GM19043 (cell line): ENCODE results near the gene EMP2.
"Not testable (repeated sequence)": the region's sequence is repeated elsewhere in the genome, so short reads cannot be mapped to it uniquely, and the experiment has no call there.

ENCODE experiments used
- ATAC-seq: cut with Tn5 transposase; IDR thresholded peaks from one replicate; pipeline ENCODE4 v1.9.1; 2021; ENCODE audit warnings: low read depth; ENCODE audit not compliant: unreplicated experiment

The EMP2 gene

GRCh38 chr16:10525214-10525825 is 55.1 kb downstream of the EMP2 start:
- no peak for ATAC-seq

- no peak for ATAC-seq
Measured at GRCh38 chr16:10522966-10523365, 57.4 kb downstream of the EMP2 start.

- ATAC-seq = no peak
Measured at GRCh38 chr16:10521681-10522274, 58.6 kb downstream of the EMP2 start.

- no peak for ATAC-seq
Measured at GRCh38 chr16:10520869-10521578, 59.4 kb downstream of the EMP2 start.

- ATAC-seq = no peak
Measured at GRCh38 chr16:10519929-10520868, 60.2 kb downstream of the EMP2 start.

- ATAC-seq = no peak
Measured at GRCh38 chr16:10519297-10519696, 61.1 kb downstream of the EMP2 start.

- ATAC-seq = no peak
Measured at GRCh38 chr16:10518479-10519041, 61.8 kb downstream of the EMP2 start.

- no peak for ATAC-seq
Measured at GRCh38 chr16:10517868-10518267, 62.5 kb downstream of the EMP2 start.

- ATAC-seq = no peak
Measured at GRCh38 chr16:10514369-10515055, 65.9 kb downstream of the EMP2 start.

- no peak for ATAC-seq
Measured at GRCh38 chr16:10511829-10512228, 68.6 kb downstream of the EMP2 start.

- no peak for ATAC-seq
Measured at GRCh38 chr16:10510279-10510678, 70.1 kb downstream of the EMP2 start.

- peak; percentile 90 for ATAC-seq
Measured at GRCh38 chr16:10509534-10510025, 70.8 kb downstream of the EMP2 start.

- ATAC-seq = not testable (repeated sequence)
Measured at GRCh38 chr16:10505286-10505685, 75.1 kb downstream of the EMP2 start.

- no peak for ATAC-seq
Measured at GRCh38 chr16:10504404-10504885, 76.0 kb downstream of the EMP2 start.

- ATAC-seq = no peak
Measured at GRCh38 chr16:10502776-10503175, 77.6 kb downstream of the EMP2 start.

- no peak for ATAC-seq
Measured at GRCh38 chr16:10501016-10501607, 79.3 kb downstream of the EMP2 start.

- no peak for ATAC-seq
Measured at GRCh38 chr16:10500582-10500981, 79.8 kb downstream of the EMP2 start.

GRCh38 chr16:10497132-10498101 is 83.0 kb downstream of the EMP2 start:
- no peak for ATAC-seq
